Measurements from ENCODE around the gene WFDC2.

Gene WFDC2

GRCh38 chr20:45487231-45487635, 17.7 kb downstream of the WFDC2 start:
- in situ Hi-C loops (cut with MboI; ENCODE audit: low sequenced_read_pairs, unreplicated experiment), result no loop called here
- TF ChIP-seq CTCF (IDR thresholded peaks at IDR 0.05; ENCODE audit: borderline replicate concordance, control extremely low read depth, extremely low read depth, insufficient read depth, missing control alignments), result no peak
- peak; percentile 34 for DNase-seq (ENCODE audit: low spot score)

GRCh38 chr20:45489083-45489531, 19.6 kb downstream of the WFDC2 start:
- no peak for TF ChIP-seq CTCF (IDR thresholded peaks at IDR 0.05; ENCODE audit: borderline replicate concordance, control extremely low read depth, extremely low read depth, insufficient read depth, missing control alignments)
- DNase-seq (ENCODE audit: low spot score), result no peak
- in situ Hi-C loops (cut with MboI; ENCODE audit: low sequenced_read_pairs, unreplicated experiment), result no loop called here

GRCh38 chr20:45495501-45495941, 26.0 kb downstream of the WFDC2 start:
- in situ Hi-C loops (cut with MboI; ENCODE audit: low sequenced_read_pairs, unreplicated experiment), result no loop called here
- DNase-seq (ENCODE audit: low spot score), result no peak
- no peak for TF ChIP-seq CTCF (IDR thresholded peaks at IDR 0.05; ENCODE audit: borderline replicate concordance, control extremely low read depth, extremely low read depth, insufficient read depth, missing control alignments)

- no peak for DNase-seq (ENCODE audit: low spot score)
- no peak for TF ChIP-seq CTCF (IDR thresholded peaks at IDR 0.05; ENCODE audit: borderline replicate concordance, control extremely low read depth, extremely low read depth, insufficient read depth, missing control alignments)
- in situ Hi-C loops (cut with MboI; ENCODE audit: low sequenced_read_pairs, unreplicated experiment), result no loop called here
Observed at GRCh38 chr20:45496166-45496565, 26.6 kb downstream of the WFDC2 start.

- DNase-seq (ENCODE audit: low spot score), result no peak
- in situ Hi-C loops (cut with MboI; ENCODE audit: low sequenced_read_pairs, unreplicated experiment), result no loop called here
- no peak for TF ChIP-seq CTCF (IDR thresholded peaks at IDR 0.05; ENCODE audit: borderline replicate concordance, control extremely low read depth, extremely low read depth, insufficient read depth, missing control alignments)
Observed at GRCh38 chr20:45497971-45498494, 28.5 kb downstream of the WFDC2 start.

GRCh38 chr20:45500022-45500421, 30.5 kb downstream of the WFDC2 start:
- in situ Hi-C loops (cut with MboI; ENCODE audit: low sequenced_read_pairs, unreplicated experiment), result no loop called here

More at GRCh38 chr20:45500022-45500421, 30.5 kb downstream of the WFDC2 start:
- no peak for TF ChIP-seq CTCF (IDR thresholded peaks at IDR 0.05; ENCODE audit: borderline replicate concordance, control extremely low read depth, extremely low read depth, insufficient read depth, missing control alignments)
- no peak for DNase-seq (ENCODE audit: low spot score)
